GM20000 (cell line): Measurements from ENCODE around the gene SLC38A6.

ENCODE experiments used
- DNase-seq: peaks from one replicate; pipeline ENCODE4 v3.0.0; 2012; ENCODE audit warnings: low spot score
- TF ChIP-seq, protein P1 (sequence below): IDR thresholded peaks from 2 replicates; pipeline ENCODE4 v1.5.1; 2012; ENCODE audit warnings: mild to moderate bottlenecking, control low read depth; ENCODE audit errors: extremely low read depth, missing control alignments

The SLC38A6 gene

DNA sequence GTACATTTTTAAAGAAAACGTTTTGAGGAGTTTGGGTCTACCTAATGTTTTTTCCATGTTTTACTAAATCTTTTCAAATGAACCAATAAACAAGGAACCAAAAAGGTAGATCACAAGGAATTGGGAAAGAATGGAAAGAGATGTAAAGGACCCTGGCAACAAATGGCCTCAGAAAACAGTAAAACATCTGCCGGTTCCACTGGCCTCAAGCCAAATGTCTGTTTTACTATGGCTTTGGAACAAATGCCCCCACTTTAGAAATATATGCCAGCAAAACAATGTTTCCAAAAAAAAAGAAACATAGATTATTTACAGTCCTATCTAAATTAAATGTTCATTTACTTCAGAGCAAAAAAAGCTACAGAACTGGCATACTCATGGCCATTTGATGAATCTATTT lies 3.2 kb upstream of the SLC38A6 start:
- no peak for DNase-seq

DNA sequence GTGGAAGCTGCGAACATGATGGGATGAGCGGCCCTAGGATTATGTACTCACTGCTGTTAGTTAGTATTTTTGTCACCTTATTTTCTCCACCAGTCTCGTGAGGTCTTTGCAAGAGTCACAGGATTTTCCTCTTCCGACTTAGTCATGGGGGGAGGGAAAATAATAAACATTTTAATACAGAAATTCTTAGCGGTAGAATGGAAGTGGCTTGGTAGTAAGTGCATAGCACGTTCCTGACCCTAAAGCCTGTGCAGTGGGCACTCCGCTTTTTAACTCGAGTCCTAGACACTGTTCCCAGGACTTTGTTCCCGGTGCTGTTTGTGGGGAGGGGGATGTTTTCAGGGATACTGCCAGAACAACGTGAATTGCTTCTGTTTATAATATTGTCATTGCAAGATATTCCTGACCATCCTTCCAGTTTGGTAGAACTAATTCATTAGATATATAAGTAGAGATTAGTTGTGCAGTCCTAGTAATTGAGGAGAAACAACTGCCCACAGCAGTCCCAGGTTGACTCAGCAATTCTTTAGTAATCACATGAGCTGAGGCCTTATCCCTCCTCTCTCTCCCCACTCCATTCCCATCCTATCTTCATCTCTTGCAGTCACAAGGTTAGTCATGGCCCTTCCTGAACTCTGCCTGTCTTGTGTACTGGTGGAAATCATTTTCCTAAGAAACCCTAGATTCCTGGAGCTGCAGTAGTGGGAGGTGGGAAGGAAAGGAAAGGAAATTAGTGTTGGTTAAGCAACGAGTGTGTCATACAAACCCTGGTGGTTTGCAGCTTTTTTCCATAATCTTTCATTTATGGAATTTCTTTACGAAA lies 799 bp downstream of the SLC38A6 start:
- TF ChIP-seq, protein P1, sequence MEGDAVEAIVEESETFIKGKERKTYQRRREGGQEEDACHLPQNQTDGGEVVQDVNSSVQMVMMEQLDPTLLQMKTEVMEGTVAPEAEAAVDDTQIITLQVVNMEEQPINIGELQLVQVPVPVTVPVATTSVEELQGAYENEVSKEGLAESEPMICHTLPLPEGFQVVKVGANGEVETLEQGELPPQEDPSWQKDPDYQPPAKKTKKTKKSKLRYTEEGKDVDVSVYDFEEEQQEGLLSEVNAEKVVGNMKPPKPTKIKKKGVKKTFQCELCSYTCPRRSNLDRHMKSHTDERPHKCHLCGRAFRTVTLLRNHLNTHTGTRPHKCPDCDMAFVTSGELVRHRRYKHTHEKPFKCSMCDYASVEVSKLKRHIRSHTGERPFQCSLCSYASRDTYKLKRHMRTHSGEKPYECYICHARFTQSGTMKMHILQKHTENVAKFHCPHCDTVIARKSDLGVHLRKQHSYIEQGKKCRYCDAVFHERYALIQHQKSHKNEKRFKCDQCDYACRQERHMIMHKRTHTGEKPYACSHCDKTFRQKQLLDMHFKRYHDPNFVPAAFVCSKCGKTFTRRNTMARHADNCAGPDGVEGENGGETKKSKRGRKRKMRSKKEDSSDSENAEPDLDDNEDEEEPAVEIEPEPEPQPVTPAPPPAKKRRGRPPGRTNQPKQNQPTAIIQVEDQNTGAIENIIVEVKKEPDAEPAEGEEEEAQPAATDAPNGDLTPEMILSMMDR, result no peak
- DNase-seq, result peak; percentile 14

More for the DNA sequence above, 3.2 kb upstream of the SLC38A6 start:
- TF ChIP-seq, protein P1, result no peak

DNA sequence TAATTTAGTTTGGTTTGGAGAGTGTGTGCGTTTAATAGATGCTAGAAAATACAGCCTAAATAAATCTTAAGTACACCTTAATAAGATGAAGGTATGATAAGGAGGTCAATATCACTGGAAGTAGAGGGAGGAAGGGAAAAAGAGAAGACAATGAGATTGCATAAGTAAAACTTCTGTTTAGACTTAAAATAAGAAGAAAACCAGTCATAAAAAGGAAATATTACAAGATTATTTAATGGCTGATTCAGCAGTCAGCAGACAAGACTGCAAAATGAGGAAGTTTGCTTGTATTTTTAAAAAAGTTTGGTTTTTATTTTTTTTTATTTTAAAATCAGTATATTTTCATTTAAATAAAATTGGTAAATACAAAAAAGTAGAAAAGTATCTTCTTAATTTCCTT lies 3.2 kb downstream of the SLC38A6 start:
- TF ChIP-seq, protein P1, result no peak
- no peak for DNase-seq

DNA sequence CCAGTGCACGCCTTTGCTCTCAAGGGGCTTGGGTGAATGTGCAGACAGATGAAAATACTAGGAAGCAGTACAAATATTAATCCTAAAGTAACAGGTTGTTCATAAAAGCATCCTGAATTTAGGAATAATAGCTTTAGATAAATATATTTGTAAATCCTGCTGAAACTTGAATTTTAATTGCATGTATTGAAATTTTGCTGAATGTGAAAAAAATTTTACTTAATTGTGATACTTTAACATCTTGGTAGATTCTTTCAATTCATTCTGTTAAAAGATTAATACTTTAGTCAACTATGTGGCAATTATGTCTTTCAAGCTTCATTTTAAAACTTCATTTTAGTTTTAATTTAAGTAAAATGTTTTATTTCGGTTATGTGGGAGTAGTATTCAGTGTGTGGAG lies 5.5 kb downstream of the SLC38A6 start:
- TF ChIP-seq, protein P1, result no peak
- DNase-seq, result no peak

DNA sequence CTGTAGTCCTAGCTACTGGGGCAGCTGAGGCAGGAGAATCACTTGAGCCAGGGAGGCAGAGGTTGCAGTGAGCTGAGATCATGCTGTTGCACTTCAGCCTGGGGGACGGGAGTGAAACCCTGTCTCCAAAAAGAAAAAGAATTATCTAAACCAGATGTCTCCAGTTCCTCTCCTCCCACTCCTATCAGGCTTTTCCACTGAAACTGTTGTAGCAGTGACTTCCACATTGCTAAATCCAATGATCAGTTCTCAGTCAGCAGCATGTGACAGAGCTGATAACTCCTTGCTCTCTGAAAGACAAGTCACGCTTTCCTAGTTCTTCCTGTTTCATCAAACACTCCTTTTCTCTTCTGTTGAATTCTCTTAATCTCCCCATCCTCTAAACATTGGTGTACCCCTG lies 8.6 kb downstream of the SLC38A6 start:
- no peak for DNase-seq
- TF ChIP-seq, protein P1, result no peak

DNA sequence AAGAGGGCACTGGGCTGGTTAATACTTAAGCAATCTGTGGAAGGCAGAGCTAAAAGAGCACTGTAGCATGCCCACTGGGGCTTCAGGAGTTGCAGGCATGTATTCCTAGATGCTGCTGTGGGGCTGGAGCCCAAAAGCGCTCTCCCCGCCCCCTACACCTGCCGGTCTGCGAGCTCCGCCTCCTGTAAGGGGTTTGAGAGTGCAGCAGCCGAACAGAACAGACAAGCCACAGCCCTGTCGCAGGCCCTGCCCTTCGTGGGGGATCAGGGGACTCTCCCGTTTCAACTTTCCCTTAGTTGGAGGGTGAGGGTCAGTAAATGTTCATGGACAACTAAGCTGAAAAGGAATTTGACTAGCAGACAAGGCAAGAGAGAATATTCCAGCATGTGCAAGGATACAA lies 17.6 kb downstream of the SLC38A6 start:
- no peak for DNase-seq
- TF ChIP-seq, protein P1, result no peak

DNA sequence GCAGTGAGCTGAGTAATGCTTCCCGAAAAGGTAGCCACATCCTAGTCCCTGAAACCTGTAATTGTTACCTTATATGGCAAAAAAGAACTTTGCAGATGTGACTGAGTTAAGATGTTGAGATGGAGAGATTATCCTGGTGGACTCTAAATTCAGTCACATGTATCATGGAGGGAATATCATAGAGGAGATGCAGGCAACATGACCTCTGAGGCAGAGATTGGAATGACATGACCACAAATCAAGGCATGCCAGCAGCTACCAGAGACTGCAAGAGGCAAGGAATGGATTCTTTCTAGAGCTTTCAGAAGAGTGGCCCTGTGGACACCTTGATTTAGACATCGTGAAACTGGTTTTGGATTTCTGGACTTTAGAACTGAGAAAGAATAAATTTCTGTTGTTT lies 18.5 kb downstream of the SLC38A6 start:
- no peak for DNase-seq
- TF ChIP-seq, protein P1, result no peak
